HEK293 (cell line): Measurements from ENCODE around the gene GSG1L.

Source experiments
- CTCF ChIA-PET: fragments of 350-600 bp; formaldehyde crosslinking; extraction: SDS; loops from one replicate; lab custom pipeline; 2021; ENCODE audit warnings: antibody characterized with exemption; lab: Yijun Ruan, JAX
- POLR2A ChIA-PET: fragments of 300-600 bp; formaldehyde crosslinking; extraction: SDS; loops from one replicate; lab custom pipeline; 2020; ENCODE audit warnings: antibody characterized with exemption, inconsistent platforms; lab: Yijun Ruan, JAX
- H3K27ac ChIP-seq: fragments of 200-500 bp; sonication (Bioruptor generic); 2 replicates; pipeline ENCODE4 v1.5.1; 2014; ENCODE audit warnings: low read depth, low read length, control low read depth, inconsistent platforms; ENCODE audit errors: extremely low read depth
- H3K36me3 ChIP-seq, 2 experiments: fragments of 200-500 bp in 1 of 2; sonication (Bioruptor generic) in 1 of 2; 1 replicate in 1 of 2; 2 replicates in 1 of 2; pipeline ENCODE4 v1.5.1; 2014 to 2017; ENCODE audit warnings: inconsistent platforms in 2 of 2, low read length in 2 of 2; ENCODE audit not compliant: control insufficient read depth in 2 of 2, insufficient read depth in 1 of 2
- H3K4me1 ChIP-seq: fragments of 200-500 bp; sonication (Bioruptor generic); 2 replicates; pipeline ENCODE4 v1.5.1; 2014; ENCODE audit warnings: mild to moderate bottlenecking, low read length, inconsistent platforms; ENCODE audit not compliant: control insufficient read depth, insufficient read depth
- H3K4me3 ChIP-seq: 2 replicates; pipeline ENCODE4 v1.5.1; 2011; ENCODE audit warnings: low read depth, mild to moderate bottlenecking, control low read depth, low read length, moderate library complexity
- H3K9me3 ChIP-seq: fragments of 200-500 bp; sonication (Bioruptor generic); 2 replicates; pipeline ENCODE4 v1.5.1; 2014; ENCODE audit warnings: low read depth, low read length, inconsistent platforms; ENCODE audit not compliant: control insufficient read depth, insufficient read depth
- HOXC10 ChIP-seq: sonication (generic); formaldehyde crosslinking; IDR thresholded peaks from 2 replicates; pipeline ENCODE4 v1.8.1; 2023; ENCODE audit warnings: mild to moderate bottlenecking, missing genetic modification reagents
- KLF10 ChIP-seq: fragments of 450-650 bp; IDR thresholded peaks from 2 replicates; pipeline ENCODE4 v1.5.1; 2018; ENCODE audit warnings: missing biosample characterization, mild to moderate bottlenecking, missing genetic modification characterization
- PATZ1 ChIP-seq: fragments of 450-650 bp; formaldehyde crosslinking; IDR thresholded peaks from 2 replicates; pipeline ENCODE4 v1.5.1; 2016; ENCODE audit warnings: missing biosample characterization, missing genetic modification characterization
- PRDM4 ChIP-seq: fragments of 450-650 bp; formaldehyde crosslinking; IDR thresholded peaks from 2 replicates; pipeline ENCODE4 v1.5.1; 2017; ENCODE audit warnings: missing biosample characterization, missing genetic modification characterization
- RBAK ChIP-seq: fragments of 450-650 bp; formaldehyde crosslinking; IDR thresholded peaks from 2 replicates; pipeline ENCODE4 v1.5.1; 2016; ENCODE audit warnings: missing biosample characterization, missing genetic modification characterization
- TRIM28 ChIP-seq: IDR thresholded peaks from 2 replicates; pipeline ENCODE4 v1.6.1; 2011; ENCODE audit warnings: low read length, control low read depth, borderline replicate concordance
- ZFP3 ChIP-seq: fragments of 450-650 bp; formaldehyde crosslinking; IDR thresholded peaks from 2 replicates; pipeline ENCODE4 v1.5.1; 2016; ENCODE audit warnings: low read depth, missing biosample characterization, missing genetic modification characterization
- ZNF132 ChIP-seq: fragments of 450-650 bp; formaldehyde crosslinking; IDR thresholded peaks from 2 replicates; pipeline ENCODE4 v1.5.1; 2017; ENCODE audit warnings: missing biosample characterization, missing genetic modification characterization, borderline replicate concordance
- ZNF138 ChIP-seq: fragments of 450-650 bp; formaldehyde crosslinking; IDR thresholded peaks from 2 replicates; pipeline ENCODE4 v1.5.1; 2016; ENCODE audit warnings: missing biosample characterization, missing genetic modification characterization, borderline replicate concordance
- ZNF16 ChIP-seq: fragments of 450-650 bp; formaldehyde crosslinking; IDR thresholded peaks from 2 replicates; pipeline ENCODE4 v1.5.1; 2016; ENCODE audit warnings: low read depth, missing biosample characterization, missing genetic modification characterization
- ZNF311 ChIP-seq: fragments of 450-650 bp; formaldehyde crosslinking; IDR thresholded peaks from 2 replicates; pipeline ENCODE4 v1.5.1; 2017; ENCODE audit warnings: missing biosample characterization, missing genetic modification characterization, borderline replicate concordance
- ZNF341 ChIP-seq: fragments of 450-650 bp; formaldehyde crosslinking; IDR thresholded peaks from 2 replicates; pipeline ENCODE4; 2016; ENCODE audit warnings: low read depth, missing biosample characterization, missing genetic modification characterization
- ZNF473 ChIP-seq: fragments of 450-650 bp; formaldehyde crosslinking; IDR thresholded peaks from 2 replicates; pipeline ENCODE4 v1.5.1; 2017; ENCODE audit warnings: missing biosample characterization, missing genetic modification characterization
- ZNF521 ChIP-seq: fragments of 450-650 bp; formaldehyde crosslinking; IDR thresholded peaks from 2 replicates; pipeline ENCODE4 v1.5.1; 2017; ENCODE audit warnings: missing biosample characterization, mild to moderate bottlenecking, missing genetic modification characterization
- ZNF555 ChIP-seq: fragments of 450-650 bp; formaldehyde crosslinking; conservative IDR thresholded peaks from 2 replicates; pipeline ENCODE4 v1.5.1; 2017; ENCODE audit warnings: missing biosample characterization, mild to moderate bottlenecking, missing genetic modification characterization, inconsistent platforms
- ZNF596 ChIP-seq: fragments of 450-650 bp; IDR thresholded peaks from 2 replicates; pipeline ENCODE4 v1.5.0; 2018; ENCODE audit warnings: missing biosample characterization, mild to moderate bottlenecking, missing genetic modification characterization, moderate library complexity
- ZNF830 ChIP-seq: fragments of 450-650 bp; IDR thresholded peaks from 2 replicates; pipeline ENCODE4 v1.5.0; 2018; ENCODE audit warnings: missing biosample characterization, missing genetic modification characterization, low read depth, mild to moderate bottlenecking, moderate library complexity
- ZSCAN23 ChIP-seq: fragments of 450-650 bp; formaldehyde crosslinking; IDR thresholded peaks from 2 replicates; pipeline ENCODE4 v1.5.1; 2016; ENCODE audit warnings: missing biosample characterization, missing genetic modification characterization
- TF ChIP-seq, protein P1 (sequence below): fragments of 450-650 bp; formaldehyde crosslinking; IDR thresholded peaks from 2 replicates; pipeline ENCODE4 v1.5.1; 2016; ENCODE audit warnings: missing biosample characterization, missing genetic modification characterization, borderline replicate concordance
- TF ChIP-seq, protein P2 (sequence below): fragments of 450-650 bp; formaldehyde crosslinking; IDR thresholded peaks from 2 replicates; pipeline ENCODE4 v1.5.1; 2017; ENCODE audit warnings: missing biosample characterization, mild to moderate bottlenecking, missing genetic modification characterization, moderate library complexity
- TF ChIP-seq, protein P3 (sequence below): fragments of 450-650 bp; formaldehyde crosslinking; IDR thresholded peaks from 2 replicates; pipeline ENCODE4 v1.5.1; 2016; ENCODE audit warnings: missing biosample characterization, missing genetic modification characterization
- TF ChIP-seq, protein P4 (sequence below): fragments of 450-650 bp; IDR thresholded peaks from 2 replicates; pipeline ENCODE4 v1.5.1; 2018; ENCODE audit warnings: missing biosample characterization, missing genetic modification characterization

GSG1L gene

DNA sequence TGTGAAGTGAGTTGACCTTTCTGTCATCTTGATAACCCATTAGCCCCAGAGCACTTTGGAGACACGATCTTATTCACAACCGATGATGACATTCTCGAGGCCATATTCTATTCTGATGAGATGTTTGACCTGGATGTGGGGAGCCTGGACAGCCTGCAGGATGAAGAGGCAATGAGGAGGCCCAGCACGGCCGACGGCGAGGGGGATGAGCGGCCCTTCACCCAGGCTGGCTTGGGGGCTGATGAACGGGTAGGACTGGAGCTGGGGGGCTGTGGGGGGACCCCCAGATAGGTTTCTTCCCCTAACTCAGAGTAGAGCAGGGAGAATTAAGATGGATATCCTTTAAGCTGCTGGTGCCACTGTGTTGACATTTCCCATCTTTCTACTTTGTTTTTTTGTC is 311.8 kb downstream of the GSG1L start (continued):
- TF ChIP-seq HOXC10 (CRISPR knock-in tag), result no peak
- TF ChIP-seq, protein P1, sequence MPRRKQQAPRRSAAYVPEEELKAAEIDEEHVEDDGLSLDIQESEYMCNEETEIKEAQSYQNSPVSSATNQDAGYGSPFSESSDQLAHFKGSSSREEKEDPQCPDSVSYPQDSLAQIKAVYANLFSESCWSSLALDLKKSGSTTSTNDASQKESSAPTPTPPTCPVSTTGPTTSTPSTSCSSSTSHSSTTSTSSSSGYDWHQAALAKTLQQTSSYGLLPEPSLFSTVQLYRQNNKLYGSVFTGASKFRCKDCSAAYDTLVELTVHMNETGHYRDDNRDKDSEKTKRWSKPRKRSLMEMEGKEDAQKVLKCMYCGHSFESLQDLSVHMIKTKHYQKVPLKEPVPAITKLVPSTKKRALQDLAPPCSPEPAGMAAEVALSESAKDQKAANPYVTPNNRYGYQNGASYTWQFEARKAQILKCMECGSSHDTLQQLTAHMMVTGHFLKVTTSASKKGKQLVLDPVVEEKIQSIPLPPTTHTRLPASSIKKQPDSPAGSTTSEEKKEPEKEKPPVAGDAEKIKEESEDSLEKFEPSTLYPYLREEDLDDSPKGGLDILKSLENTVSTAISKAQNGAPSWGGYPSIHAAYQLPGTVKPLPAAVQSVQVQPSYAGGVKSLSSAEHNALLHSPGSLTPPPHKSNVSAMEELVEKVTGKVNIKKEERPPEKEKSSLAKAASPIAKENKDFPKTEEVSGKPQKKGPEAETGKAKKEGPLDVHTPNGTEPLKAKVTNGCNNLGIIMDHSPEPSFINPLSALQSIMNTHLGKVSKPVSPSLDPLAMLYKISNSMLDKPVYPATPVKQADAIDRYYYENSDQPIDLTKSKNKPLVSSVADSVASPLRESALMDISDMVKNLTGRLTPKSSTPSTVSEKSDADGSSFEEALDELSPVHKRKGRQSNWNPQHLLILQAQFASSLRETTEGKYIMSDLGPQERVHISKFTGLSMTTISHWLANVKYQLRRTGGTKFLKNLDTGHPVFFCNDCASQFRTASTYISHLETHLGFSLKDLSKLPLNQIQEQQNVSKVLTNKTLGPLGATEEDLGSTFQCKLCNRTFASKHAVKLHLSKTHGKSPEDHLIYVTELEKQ, result no peak
- no peak for TF ChIP-seq ZNF311 (tag by site-specific recombination)

DNA sequence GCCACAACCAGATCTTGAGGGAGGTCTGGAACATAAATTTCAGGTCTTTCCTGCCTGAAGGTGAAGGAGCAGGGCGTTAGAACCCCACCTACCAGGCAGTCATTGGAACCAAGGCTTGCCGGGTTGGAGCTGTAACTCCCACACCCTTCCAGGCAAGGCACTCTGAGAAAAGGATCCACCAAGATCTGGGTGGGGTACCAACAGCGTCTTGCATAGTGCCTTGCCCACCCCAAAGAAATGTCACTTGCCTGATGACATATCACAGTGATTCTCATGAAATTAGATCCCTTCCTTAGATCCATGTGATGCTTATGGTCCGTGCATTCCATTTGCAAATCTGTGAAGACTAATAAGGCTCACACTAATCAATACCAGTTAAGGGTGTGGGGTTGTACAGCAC is 312.3 kb downstream of the GSG1L start:
- Histone ChIP-seq H3K9me3 (no peaks in the 10 kb centered on the region), H3K4me3 (no peak overlapping the region), H3K27ac (no peak overlapping the region), H3K36me3 (no peaks in the 10 kb centered on the region), H3K4me1 (0 out of 2 replicates have a peak, but pooled peaks cover 4% of the 10 kb centered on the region)
- POLR2A ChIA-PET, result no interaction called here
- CTCF ChIA-PET, result no interaction called here
- no peak for TF ChIP-seq PATZ1 (tag by site-specific recombination)
- TF ChIP-seq ZSCAN23 (tag by site-specific recombination), result no peak
- no peak for TF ChIP-seq RBAK
- TF ChIP-seq ZNF830, result no peak
- no peak for TF ChIP-seq ZNF596 (tag by site-specific recombination)

GRCh38 chr16:27749946-27750345 is 313.6 kb downstream of the GSG1L start:
- H3K36me3 ChIP-seq, result no peaks in the 10 kb centered on the region
- CTCF ChIA-PET, result no interaction called here
- TF ChIP-seq ZNF341 (tag by site-specific recombination) (no peak), TRIM28 (no peak), ZNF521 (tag by site-specific recombination) (no peak), ZNF16 (tag by site-specific recombination) (no peak), ZFP3 (tag by site-specific recombination) (no peak), PRDM4 (no peak), KLF10 (tag by site-specific recombination) (no peak), ZNF473 (tag by site-specific recombination) (no peak), ZNF555 (tag by site-specific recombination) (no peak), ZNF138 (no peak), ZNF132 (no peak)
- TF ChIP-seq, protein P2, sequence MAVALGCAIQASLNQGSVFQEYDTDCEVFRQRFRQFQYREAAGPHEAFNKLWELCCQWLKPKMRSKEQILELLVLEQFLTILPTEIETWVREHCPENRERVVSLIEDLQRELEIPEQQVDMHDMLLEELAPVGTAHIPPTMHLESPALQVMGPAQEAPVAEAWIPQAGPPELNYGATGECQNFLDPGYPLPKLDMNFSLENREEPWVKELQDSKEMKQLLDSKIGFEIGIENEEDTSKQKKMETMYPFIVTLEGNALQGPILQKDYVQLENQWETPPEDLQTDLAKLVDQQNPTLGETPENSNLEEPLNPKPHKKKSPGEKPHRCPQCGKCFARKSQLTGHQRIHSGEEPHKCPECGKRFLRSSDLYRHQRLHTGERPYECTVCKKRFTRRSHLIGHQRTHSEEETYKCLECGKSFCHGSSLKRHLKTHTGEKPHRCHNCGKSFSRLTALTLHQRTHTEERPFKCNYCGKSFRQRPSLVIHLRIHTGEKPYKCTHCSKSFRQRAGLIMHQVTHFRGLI, result no peak
- TF ChIP-seq, protein P3, sequence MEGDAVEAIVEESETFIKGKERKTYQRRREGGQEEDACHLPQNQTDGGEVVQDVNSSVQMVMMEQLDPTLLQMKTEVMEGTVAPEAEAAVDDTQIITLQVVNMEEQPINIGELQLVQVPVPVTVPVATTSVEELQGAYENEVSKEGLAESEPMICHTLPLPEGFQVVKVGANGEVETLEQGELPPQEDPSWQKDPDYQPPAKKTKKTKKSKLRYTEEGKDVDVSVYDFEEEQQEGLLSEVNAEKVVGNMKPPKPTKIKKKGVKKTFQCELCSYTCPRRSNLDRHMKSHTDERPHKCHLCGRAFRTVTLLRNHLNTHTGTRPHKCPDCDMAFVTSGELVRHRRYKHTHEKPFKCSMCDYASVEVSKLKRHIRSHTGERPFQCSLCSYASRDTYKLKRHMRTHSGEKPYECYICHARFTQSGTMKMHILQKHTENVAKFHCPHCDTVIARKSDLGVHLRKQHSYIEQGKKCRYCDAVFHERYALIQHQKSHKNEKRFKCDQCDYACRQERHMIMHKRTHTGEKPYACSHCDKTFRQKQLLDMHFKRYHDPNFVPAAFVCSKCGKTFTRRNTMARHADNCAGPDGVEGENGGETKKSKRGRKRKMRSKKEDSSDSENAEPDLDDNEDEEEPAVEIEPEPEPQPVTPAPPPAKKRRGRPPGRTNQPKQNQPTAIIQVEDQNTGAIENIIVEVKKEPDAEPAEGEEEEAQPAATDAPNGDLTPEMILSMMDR, result no peak
- TF ChIP-seq, protein P4, sequence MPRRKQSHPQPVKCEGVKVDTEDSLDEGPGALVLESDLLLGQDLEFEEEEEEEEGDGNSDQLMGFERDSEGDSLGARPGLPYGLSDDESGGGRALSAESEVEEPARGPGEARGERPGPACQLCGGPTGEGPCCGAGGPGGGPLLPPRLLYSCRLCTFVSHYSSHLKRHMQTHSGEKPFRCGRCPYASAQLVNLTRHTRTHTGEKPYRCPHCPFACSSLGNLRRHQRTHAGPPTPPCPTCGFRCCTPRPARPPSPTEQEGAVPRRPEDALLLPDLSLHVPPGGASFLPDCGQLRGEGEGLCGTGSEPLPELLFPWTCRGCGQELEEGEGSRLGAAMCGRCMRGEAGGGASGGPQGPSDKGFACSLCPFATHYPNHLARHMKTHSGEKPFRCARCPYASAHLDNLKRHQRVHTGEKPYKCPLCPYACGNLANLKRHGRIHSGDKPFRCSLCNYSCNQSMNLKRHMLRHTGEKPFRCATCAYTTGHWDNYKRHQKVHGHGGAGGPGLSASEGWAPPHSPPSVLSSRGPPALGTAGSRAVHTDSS (tag by site-specific recombination), result no peak

More at GRCh38 chr16:27749946-27750345, 313.6 kb downstream of the GSG1L start:
- H3K9me3 ChIP-seq, result no peaks in the 10 kb centered on the region
- 0 out of 2 replicates have a peak, but pooled peaks cover 4% of the 10 kb centered on the region for H3K4me1 ChIP-seq
- H3K27ac ChIP-seq, result no peak overlapping the region
- no peak overlapping the region for H3K4me3 ChIP-seq
- POLR2A ChIA-PET, result no interaction called here
